Sciatic nerve (tissue), 2 donors: ENCODE measurements around the gene CPNE9. TPM values are rescaled to one million over a fixed set of nuclear protein-coding genes. Genes with fewer than 3 reads are reported as not detected.

Experiments used
- ATAC-seq: fragments of 200-7000 bp; cut with Tn5 transposase; one replicate; pipeline ENCODE4 v1.9.1; 2020; ENCODE audit warnings: mild to moderate bottlenecking, moderate library complexity
- DNase-seq: peaks from one replicate; pipeline ENCODE4 v3.0.0-alpha.2; 2020; ENCODE audit warnings: low spot score
- intact Hi-C: fragments of 100-400 bp; cut with DNase I; formaldehyde crosslinking; loops from one replicate; pipeline ENCODE4 v1.14.2; 2022
- total RNA-seq: library from RNA; stranded (reverse); fragmentation: NEBNext Ultra II Directional; extraction: Animal tissue kit (Norgen Biotek cat#: 25700); gene quantifications from one replicate; pipeline ENCODE4 v1.2.1, GENCODE V29; 2021
- donor health status: DM: no; HTN: no; CAD: no.
- donor health status: DM: no; HTN: no; CAD: no.

CPNE9 gene, protein sequence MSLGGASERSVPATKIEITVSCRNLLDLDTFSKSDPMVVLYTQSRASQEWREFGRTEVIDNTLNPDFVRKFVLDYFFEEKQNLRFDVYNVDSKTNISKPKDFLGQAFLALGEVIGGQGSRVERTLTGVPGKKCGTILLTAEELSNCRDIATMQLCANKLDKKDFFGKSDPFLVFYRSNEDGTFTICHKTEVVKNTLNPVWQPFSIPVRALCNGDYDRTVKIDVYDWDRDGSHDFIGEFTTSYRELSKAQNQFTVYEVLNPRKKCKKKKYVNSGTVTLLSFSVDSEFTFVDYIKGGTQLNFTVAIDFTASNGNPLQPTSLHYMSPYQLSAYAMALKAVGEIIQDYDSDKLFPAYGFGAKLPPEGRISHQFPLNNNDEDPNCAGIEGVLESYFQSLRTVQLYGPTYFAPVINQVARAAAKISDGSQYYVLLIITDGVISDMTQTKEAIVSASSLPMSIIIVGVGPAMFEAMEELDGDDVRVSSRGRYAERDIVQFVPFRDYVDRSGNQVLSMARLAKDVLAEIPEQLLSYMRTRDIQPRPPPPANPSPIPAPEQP
- total RNA-seq, result not detected

DNA sequence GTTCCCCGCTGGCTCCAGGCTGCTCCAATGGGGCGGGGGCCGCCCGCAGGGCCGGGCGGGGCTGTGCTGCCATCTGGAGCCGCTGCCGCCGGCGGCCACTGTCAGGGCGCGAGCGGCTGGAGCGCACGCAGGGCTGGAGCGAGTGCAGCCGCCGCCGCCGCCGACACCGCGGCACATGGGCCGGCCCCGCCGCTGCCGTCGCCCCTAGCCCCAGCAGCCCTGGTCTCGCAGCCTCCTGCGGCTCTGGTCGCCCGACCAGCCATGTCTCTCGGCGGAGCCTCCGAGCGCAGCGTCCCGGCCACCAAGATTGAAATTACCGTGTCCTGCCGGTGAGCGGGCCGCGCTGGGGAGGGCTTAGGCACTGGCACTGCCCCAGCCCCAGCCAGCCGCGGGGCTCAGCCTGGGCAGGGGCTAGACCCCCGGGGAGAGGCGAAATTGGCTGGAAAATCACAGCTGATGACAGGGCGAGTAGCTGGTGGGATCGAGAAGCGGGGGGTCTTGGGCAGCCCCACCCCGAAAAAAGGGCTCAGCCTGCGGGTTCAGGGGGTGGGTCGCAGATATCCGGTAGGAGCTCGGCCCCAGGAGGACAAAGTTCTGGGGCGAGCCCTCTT is at the start of gene CPNE9:
Gene CPNE9 (plus strand): TSS at position 98 of the 611 bp plus-strand sequence. CDS start 164 bp downstream, at position 262.
- intact Hi-C loops, result no loop called here
- DNase-seq, result no peak
- no peak for ATAC-seq

DNA sequence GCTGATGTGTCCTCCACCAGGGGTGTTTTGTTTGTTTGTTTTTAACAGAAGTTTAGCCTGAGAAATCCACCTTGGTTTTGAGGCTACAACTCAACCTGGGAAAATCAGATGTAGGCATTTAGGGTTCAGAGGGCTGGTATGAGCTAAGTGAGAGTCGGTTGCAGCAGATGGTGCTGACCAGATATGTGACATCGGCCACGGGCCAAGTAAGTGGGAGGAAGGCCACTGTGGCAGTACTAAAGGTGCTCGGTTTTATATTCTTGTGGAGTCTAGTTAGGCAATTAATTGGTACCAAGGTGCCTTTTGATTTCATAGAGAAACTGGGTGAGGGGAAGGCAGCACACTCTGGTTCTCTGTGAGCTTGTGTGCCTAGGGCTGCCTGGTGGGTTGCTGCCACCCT is 43.8 kb upstream of the CPNE9 start:
- ATAC-seq, result no peak
- DNase-seq, result no peak
- intact Hi-C loops, result no loop called here

DNA sequence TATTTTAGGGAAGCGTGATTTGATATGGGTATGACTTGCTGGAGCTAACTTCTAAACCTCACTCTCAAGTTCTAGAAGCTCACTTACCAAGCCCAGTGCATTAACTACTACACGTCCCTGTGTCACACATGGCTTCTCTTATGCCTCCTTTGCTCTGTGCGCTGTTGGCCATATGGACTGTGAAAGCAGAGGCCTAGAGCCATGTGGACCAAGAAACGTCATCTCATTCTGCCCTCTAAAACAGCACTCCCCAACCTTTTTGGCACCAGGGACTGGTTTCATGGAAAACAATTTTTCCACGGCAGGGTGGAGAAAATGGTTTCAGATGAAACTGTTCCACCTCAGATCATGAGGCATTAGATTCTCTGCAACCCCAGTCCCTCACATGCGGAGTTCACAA is 42.7 kb upstream of the CPNE9 start:
- DNase-seq (no peak), ATAC-seq (no peak)
- intact Hi-C loops, result no loop called here

DNA sequence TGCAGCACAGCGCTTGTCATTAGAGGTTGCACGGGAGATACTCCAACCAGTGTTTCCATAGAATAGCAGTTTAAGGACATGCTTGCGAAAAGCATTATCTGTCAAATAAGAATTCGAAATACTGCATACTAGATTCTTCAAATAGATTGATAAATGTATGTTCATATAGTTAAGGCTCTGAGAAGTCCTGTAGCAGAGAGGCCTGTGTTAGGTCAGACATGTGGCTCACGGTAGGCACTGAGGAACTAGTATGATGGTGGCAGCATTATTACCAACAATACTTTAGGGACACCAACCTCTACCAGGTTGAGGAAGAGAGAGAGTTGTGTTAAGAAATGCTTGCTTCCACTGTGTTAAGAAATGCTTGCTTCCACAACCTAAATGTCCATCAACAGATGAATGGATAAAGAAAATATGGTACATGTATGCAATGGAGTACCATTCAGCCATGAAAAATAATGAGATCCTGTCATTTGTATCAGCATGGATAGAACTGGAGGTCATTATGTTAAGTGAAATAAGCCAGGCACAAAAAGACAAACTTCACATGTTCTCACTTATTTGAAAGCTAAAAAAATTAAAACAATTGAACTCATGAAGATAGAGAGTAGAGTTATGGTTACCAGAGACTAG is 39.4 kb upstream of the CPNE9 start:
- DNase-seq (no peak), ATAC-seq (no peak)
- intact Hi-C loops, result no loop called here

DNA sequence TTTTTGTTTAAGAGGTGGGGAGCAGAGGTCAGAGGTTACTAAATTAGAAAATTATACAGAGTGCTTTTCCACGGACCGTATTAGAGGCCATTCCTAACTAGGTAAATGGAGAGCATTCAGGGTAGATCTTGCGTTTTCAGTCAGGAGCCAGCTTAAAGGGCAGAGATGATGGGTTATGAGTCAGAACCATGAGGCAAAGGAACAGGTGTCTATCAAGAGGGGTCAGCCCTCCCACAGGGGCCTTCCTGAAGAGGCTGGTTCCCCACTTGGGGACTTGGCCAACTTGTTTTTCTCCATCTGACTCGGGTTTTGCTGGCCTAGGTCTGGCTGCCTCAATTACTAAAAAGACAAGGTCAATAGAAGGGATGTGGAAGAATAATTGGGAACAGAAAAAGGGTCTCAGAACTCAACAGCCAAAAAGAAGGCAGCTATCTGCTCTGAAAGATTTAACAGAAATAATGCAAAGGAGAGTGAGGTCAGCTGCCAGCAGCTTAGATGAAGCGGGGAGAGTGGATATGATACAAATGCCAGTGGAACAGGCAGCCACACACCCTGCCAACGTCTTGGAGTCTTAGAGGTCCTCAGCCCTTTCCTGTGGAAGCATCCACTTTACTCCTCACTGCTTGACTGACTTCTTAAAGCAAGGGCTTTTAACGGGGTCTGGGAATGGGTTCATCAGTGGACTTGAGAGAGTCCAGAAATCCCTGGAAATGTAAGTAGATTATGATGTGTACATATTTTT is 36.8 kb upstream of the CPNE9 start:
- intact Hi-C loops, result no loop called here
- ATAC-seq (no peak), DNase-seq (no peak)

DNA sequence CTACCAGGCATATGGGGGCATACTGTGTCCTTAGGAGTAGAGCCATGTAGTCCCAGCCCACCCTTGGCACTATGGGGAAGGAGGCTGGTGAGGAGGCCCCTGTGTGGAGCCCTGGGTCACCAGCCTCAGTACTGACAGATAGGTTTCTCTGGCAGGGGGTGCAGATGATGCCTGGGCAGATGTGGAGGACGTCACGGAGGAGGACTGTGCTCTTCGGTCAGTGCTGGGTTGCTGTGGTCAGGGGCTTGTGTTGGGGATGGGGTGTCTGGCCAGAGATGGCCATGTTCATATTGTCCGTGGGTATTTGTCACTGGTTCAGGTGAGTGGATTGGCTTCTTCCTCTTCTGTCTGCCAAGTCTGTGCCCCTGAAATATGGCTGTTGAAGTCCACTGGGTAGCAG is 34.4 kb upstream of the CPNE9 start:
- intact Hi-C loops, result no loop called here
- ATAC-seq (no peak), DNase-seq (no peak)

DNA sequence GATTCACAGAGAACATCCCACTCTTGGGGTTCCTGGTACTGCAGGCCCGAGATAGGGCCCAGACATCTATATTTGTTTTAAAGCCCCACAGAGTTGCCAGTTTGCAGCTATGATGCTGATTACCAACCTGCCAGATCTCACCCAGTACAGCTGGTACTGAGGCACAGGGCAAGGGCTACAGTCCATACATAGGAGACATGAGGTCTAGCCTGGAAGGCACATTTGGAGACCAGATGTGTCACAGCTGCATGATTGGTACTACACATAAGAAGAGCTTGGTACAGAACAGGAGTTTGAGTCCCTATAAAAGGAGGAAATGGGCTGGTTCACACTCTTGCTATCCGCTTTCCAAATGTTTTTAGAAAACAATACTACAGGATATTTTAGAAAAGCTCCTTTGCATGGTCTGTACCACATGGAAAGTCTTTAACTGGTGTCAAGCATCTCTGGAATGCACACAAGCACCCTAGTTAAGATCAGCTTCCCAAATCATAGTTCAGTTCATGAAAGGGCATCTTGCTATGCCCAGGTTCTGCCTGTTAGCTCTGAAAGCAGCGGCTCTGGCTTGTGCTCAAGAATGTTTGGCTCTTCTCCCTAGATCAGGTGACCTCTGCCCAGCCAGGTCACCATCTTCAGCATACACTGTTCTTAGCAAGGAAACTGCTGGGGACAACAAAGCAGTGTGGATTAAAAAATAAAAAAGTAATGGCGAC is 33.8 kb upstream of the CPNE9 start:
- intact Hi-C loops, result no loop called here
- DNase-seq, result no peak
- ATAC-seq, result peak; percentile 70

DNA sequence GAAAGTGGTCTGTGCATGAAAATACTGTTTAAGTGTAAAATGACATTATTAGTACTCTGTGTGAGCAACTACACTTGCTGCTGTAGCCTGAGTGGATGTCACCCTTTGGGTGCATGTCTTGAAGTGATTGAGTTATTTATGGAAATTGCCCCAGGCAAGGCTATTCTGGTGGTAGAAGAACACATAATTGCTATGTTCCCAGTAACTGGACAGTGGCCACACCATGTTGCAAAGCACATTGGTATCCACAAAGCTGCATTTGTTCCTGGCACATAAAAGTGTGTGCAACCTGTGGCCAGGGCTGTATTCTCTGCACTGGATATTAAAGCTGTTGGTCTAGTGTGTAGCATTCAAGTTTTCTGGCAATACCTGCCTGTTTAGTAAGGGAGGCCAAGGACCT is 30.6 kb upstream of the CPNE9 start:
- no peak for ATAC-seq
- DNase-seq, result no peak
- intact Hi-C loops, result no loop called here

DNA sequence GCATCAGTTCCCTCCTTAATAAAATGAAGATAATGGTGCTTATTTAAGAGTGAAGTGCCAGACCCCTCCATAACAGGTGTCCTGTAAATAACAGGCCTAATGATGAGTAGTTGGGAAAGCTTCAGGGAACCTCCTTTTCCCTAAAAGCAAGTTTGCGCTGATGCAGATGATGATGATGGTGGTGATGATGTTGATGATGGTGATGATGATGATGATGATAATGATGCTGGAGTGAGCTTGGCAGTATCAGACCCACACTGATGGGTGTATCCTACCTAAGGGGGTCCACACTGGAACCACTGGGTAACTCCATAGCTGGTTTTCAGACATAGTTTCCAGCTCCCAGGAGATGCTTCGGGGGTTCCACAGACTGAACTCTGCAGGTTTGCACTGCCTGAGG is 29.9 kb upstream of the CPNE9 start:
- DNase-seq (no peak), ATAC-seq (no peak)
- intact Hi-C loops, result no loop called here

DNA sequence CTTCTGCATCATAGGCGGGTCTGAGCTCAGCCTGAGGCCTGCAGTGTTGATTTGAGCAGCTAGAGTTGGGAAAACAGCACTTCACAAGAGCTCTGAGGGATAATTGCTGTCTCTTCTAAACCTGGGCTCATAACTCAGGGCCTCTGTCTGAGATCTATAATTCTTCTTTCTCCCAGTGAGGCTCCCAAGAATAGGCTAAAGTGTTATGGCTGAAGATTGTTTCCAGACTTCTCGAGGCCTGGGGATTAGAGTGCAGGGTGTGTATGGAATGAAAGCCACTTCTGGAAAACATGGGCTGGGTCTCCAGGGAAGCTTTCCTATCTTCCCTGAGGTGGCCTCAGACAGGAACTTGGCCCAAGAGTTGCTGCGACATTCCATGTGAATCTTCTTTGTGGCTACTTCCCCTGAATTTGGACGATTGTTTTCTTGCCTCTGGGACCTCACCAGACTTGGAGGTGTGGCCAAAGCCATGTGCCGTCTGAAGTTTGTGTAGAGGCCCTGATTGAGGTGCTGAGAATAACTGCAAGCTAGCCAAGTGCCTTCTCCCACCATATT is 27.8 kb upstream of the CPNE9 start:
- ATAC-seq, result no peak
- DNase-seq, result no peak
- intact Hi-C loops, result no loop called here

DNA sequence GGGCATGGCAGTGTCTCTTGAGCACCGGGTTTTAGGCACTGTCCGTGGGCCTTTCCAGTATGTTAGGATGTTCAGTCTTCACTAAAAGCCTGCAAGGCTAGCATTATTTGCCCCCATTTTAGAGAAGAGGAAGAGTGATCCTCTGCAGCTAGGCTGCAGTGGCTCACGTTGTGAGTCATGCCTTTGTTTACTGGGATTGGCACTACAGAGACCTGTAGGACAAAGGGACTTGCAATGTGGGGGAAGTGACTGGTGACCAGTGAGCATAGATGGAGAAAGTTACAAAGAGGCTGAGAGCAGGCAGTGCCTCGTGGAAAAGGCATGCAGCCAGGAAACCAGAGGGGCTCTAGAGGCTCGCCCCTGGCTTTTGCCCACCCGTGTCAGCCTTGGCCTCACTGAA is 26.8 kb upstream of the CPNE9 start:
- intact Hi-C loops, result no loop called here

DNA sequence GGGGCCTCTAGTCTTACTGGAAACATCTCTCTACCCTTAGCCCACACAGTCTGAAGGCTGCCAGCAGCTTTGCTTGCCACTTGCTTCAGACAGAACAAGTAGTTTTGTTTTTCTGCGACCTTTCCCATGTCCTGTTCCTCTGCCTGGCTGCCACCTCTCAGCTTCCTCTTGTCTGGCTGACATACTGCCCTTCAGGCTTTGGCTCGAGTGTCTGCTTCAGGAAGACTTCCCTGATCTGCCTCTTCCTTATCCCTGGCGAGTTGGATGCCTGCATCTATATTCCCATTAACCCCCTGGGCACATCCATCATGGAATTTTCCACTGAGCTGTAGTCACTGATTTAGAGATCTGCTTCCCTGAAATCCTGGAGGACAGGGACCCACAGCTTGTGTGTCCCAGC is 25.1 kb upstream of the CPNE9 start:
- intact Hi-C loops, result no loop called here
- no peak for ATAC-seq
- DNase-seq, result no peak

More for the DNA sequence above, 26.8 kb upstream of the CPNE9 start:
- ATAC-seq (peak; percentile 45), DNase-seq (no peak)

DNA sequence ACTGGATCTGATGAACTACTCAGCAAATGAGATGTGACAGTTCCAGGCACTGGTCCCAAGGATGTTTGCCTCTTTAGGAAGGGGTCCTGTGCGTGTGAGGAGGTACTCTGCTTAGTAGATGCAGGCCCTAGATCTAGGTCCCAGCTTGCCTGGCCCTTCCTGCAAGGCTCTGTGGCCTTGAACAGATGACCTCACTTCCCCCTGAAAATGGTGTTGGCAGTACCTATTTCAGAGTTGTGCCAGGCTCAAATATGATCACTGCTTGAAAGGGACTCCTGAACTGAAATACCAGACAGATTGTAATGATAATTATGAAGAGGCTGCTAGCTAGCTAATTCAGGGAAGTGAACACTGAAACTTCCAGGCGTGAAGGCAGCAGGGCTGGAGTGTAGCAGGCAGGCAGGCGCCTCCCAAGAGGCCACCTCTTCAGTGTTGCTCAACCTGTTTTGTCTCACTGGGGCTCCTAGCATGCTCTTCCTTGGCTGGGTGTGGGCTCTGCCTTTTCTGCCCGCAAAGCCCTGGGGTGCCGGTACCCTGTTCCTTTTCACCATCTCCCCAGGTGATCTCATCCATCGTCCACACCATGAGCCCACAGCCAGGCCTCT is 24.1 kb upstream of the CPNE9 start:
- no peak for ATAC-seq
- intact Hi-C loops, result no loop called here
- no peak for DNase-seq

DNA sequence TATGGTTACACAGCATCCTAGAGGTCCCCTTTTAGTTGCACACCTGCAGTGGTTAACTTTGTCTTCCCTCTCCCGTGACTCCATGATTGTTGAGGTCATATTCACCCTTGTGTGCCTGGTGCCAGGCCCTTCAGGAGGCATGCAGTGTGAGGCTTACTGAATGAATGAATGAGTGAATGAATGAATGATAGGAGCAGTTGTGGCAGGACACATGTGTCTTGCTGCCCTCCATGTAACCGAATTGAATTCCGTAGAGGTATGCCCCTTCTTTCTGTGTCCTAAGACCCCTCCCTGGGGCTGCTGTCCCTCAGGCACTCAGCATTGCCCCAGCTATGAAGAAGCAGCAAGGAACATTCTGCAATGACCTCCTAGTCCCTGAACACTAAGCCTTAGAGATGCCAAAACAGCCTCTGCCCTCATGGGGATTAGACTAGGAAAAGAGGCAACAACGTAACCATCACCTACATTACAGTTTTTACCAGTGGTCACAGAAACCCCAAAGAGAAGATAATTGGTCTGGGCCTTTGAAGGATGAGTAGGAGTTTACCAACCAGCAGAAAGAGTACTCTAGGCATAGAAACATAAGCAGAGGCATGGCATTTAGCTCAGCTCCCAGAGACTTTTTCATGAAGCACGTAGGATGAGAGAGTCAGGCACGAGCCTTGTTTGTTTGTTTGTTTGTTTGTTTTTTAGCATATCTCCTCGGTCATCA is 22.5 kb upstream of the CPNE9 start:
- intact Hi-C loops, result no loop called here
- DNase-seq, result no peak
- no peak for ATAC-seq

DNA sequence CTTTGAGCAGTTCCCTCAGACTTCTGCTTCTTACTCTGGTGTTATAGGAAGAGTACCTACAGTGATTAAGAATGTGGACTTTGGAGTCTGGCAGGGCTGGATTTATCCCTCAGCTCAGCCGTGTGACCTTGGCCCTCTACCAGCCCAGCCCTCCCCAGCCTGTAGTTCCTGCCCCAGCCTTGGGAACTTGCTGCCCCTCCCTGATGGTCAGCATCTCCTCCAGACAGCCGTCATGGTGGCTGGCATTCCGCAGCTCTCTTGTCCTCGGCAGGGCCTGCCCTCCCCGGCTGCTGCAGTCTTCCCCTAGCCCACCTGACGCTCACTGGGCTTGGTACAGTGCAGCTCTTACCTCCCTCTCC is 21.9 kb upstream of the CPNE9 start:
- ATAC-seq, result no peak
- intact Hi-C loops, result no loop called here
- no peak for DNase-seq

DNA sequence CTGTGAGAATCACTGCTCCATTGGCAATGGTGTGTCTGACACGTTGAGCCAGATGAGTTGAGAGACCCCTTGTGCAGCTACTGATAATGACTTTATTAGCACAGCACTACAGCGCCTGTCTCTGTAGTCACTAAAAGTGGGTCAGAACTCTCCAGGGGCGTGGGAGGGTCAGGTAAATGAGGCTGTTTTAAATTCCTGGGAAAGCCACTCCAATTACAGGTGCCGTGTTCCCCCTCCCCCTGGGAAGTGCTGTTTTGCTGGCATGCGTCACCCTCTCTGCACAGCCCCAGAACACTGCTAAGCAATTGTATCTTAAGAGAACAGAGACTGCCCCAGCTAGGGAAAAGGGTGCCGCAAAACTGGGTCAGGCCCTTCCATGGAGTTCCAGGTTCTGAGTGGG is 21.5 kb upstream of the CPNE9 start:
- ATAC-seq (no peak), DNase-seq (no peak)
- intact Hi-C loops, result no loop called here

DNA sequence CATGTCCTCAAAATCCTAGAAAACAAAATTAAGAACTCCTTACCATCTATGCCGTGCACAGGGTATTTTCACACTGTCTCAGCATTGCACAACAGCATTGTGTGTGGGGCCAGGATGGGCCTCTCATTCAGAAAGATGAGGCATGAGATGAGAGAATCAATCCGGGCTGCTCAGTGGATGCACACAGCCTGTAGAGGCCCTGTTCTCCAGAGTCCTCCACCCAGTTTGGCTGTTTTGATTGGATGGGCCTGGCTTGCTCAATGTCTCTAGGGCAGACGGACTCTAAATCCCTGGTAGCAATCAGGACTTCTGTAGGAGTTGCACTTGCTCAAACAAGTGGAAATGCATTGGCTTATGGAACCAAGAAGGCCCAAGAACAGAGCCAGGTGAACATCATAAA is 20.2 kb upstream of the CPNE9 start:
- ATAC-seq (no peak), DNase-seq (no peak)
- intact Hi-C loops, result no loop called here
